HepG2 (cell line): ENCODE results near the gene VARS1. TPM values are rescaled to one million over a fixed set of nuclear protein-coding genes. Genes with fewer than 3 reads are reported as not detected.

Experiments used
- ARNT ChIP-seq: fragments of 450-650 bp; IDR thresholded peaks from 2 replicates; pipeline ENCODE4 v1.6.1; 2017
- ATF1 ChIP-seq: IDR thresholded peaks from 2 replicates; pipeline ENCODE4 v1.6.1; 2016; ENCODE audit warnings: mild to moderate bottlenecking, control low read depth
- GPN1 ChIP-seq: sonication (generic); formaldehyde crosslinking; IDR thresholded peaks from 2 replicates; pipeline ENCODE4 v1.5.1; 2020; ENCODE audit warnings: missing genetic modification reagents, borderline replicate concordance
- HDAC2 ChIP-seq: sonication (generic); formaldehyde crosslinking; IDR thresholded peaks from 2 replicates; pipeline ENCODE4 v1.4.0; 2020; ENCODE audit warnings: missing genetic modification reagents
- HIVEP1 ChIP-seq: sonication (generic); formaldehyde crosslinking; IDR thresholded peaks from 2 replicates; pipeline ENCODE4 v1.4.0; 2020; ENCODE audit warnings: mild to moderate bottlenecking, missing genetic modification reagents
- MXD4 ChIP-seq: IDR thresholded peaks from 2 replicates; pipeline ENCODE4 v1.6.1; 2016; ENCODE audit warnings: mild to moderate bottlenecking, missing biosample characterization, missing genetic modification reagents
- PHB2 ChIP-seq: fragments of 450-650 bp; IDR thresholded peaks from 2 replicates; pipeline ENCODE4 v1.6.1; 2018; ENCODE audit not compliant: partially characterized antibody
- RORA ChIP-seq: sonication (generic); formaldehyde crosslinking; IDR thresholded peaks from 2 replicates; pipeline ENCODE4 v1.5.0; 2020; ENCODE audit warnings: mild to moderate bottlenecking, missing genetic modification reagents, moderate library complexity
- TSC22D2 ChIP-seq: sonication (generic); formaldehyde crosslinking; IDR thresholded peaks from 2 replicates; pipeline ENCODE4 v1.5.1; 2020; ENCODE audit warnings: missing genetic modification reagents, mild to moderate bottlenecking, borderline replicate concordance
- ZIK1 ChIP-seq: sonication (generic); formaldehyde crosslinking; IDR thresholded peaks from 2 replicates; pipeline ENCODE4 v1.5.0; 2020; ENCODE audit warnings: mild to moderate bottlenecking, low read depth, missing genetic modification reagents, borderline replicate concordance
- ZNF282 ChIP-seq: fragments of 450-650 bp; IDR thresholded peaks from 2 replicates; pipeline ENCODE4 v1.6.1; 2018; ENCODE audit not compliant: partially characterized antibody
- ZNF382 ChIP-seq: sonication (generic); formaldehyde crosslinking; IDR thresholded peaks from 2 replicates; pipeline ENCODE4 v1.5.0; 2020; ENCODE audit warnings: missing genetic modification reagents, mild to moderate bottlenecking, borderline replicate concordance
- ZNF543 ChIP-seq: sonication (generic); formaldehyde crosslinking; IDR thresholded peaks from 2 replicates; pipeline ENCODE4 v1.4.0; 2020; ENCODE audit warnings: mild to moderate bottlenecking, missing genetic modification reagents
- ZNF629 ChIP-seq: sonication (generic); formaldehyde crosslinking; conservative IDR thresholded peaks from 2 replicates; pipeline ENCODE4 v1.5.0; 2020; ENCODE audit warnings: missing genetic modification reagents
- ZNF709 ChIP-seq: sonication (generic); formaldehyde crosslinking; IDR thresholded peaks from 2 replicates; pipeline ENCODE4 v1.5.0; 2020; ENCODE audit warnings: mild to moderate bottlenecking, missing genetic modification reagents
- ZSCAN12 ChIP-seq: sonication (generic); formaldehyde crosslinking; IDR thresholded peaks from 2 replicates; pipeline ENCODE4 v1.9.0; 2021; ENCODE audit warnings: mild to moderate bottlenecking, missing genetic modification reagents
- polyA plus RNA-seq, 8 experiments: library from polyadenylated mRNA; depleted of rRNA in 3 of 8; stranded (reverse) in 7 of 8; unstranded in 1 of 8; fragments of >200 nt; fragmentation: Illumina TruSeq in 4 of 8; extraction: Trizol in 4 of 8; gene quantifications; 2 replicates each; pipeline versions ENCODE4 v1.2.1 to v1.2.3, GENCODE V29; 2011 to 2016; ENCODE audit warnings: low read depth in 4 of 8, missing spikeins in 1 of 8, mixed read lengths in 1 of 8; ENCODE audit not compliant: insufficient read depth in 1 of 8
- total RNA-seq, 5 experiments: library from RNA; depleted of rRNA; stranded (reverse); fragments of >200 nt; fragmentation: Illumina TruSeq; extraction: Trizol; gene quantifications; 2 replicates each; pipeline ENCODE4 v1.2.3, GENCODE V29; 2016; ENCODE audit warnings: low read depth in 1 of 5
- TF ChIP-seq, protein P1 (sequence below): sonication (generic); formaldehyde crosslinking; IDR thresholded peaks from 2 replicates; pipeline ENCODE4 v1.4.0; 2020; ENCODE audit warnings: missing genetic modification reagents, mild to moderate bottlenecking, borderline replicate concordance
- TF ChIP-seq, protein P2 (sequence below): sonication (generic); formaldehyde crosslinking; IDR thresholded peaks from 2 replicates; pipeline ENCODE4 v1.4.0; 2020; ENCODE audit warnings: missing genetic modification reagents
- TF ChIP-seq, protein P3 (sequence below): sonication (generic); formaldehyde crosslinking; IDR thresholded peaks from 2 replicates; pipeline ENCODE4 v1.4.0; 2020; ENCODE audit warnings: missing genetic modification reagents
- TF ChIP-seq, protein P4 (sequence below): IDR thresholded peaks from 2 replicates; pipeline ENCODE4 v1.4.0; 2020; ENCODE audit warnings: mild to moderate bottlenecking, missing genetic modification reagents
- TF ChIP-seq, protein P5 (sequence below): sonication (generic); formaldehyde crosslinking; IDR thresholded peaks from 2 replicates; pipeline ENCODE4 v1.4.0; 2020; ENCODE audit warnings: mild to moderate bottlenecking, missing genetic modification reagents

Gene VARS1
- total and polyA plus RNA-seq, 2 of the 13 experiments (the other 11 are each of a cell fraction or from before 2014, with no cell fraction given) = 14.7 to 56.1 TPM

DNA sequence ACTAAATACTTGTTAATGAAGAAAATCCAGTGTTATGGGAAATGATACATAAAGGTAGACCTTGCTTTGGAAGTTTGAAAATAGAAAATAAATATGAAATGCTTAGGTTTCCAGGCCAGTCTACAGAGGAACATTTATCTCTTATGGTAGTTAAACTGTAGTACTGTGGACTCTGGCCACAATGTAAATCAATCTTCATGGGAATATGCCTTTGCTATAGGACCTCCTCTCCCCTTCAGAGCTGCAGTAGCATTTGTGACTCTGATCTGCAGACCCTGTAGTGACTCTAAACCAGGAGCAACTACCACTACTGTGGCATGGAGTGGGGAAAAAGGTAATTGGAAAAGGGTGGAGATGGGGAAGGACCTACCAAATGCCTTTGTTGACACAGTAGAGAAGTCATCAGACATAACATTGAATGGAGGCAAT lies 24.3 kb upstream of the VARS1 start (continued):
- TF ChIP-seq HDAC2 (CRISPR knock-in tag) (no peak), GPN1 (CRISPR knock-in tag) (no peak), ARNT (no peak), TSC22D2 (CRISPR knock-in tag) (no peak), HIVEP1 (no peak), MXD4 (CRISPR knock-in tag) (peak; percentile 17; the same call in 1 of the 2 replicates), ZNF709 (CRISPR knock-in tag) (no peak), ATF1 (no peak; the same call in 1 of the 2 replicates), ZIK1 (CRISPR knock-in tag) (no peak), ZNF282 (no peak), ZNF629 (CRISPR knock-in tag) (no peak), ZNF382 (CRISPR knock-in tag) (no peak), RORA (no peak), ZSCAN12 (CRISPR knock-in tag) (no peak), PHB2 (no peak), ZNF543 (CRISPR knock-in tag) (no peak)
- TF ChIP-seq, protein P1, sequence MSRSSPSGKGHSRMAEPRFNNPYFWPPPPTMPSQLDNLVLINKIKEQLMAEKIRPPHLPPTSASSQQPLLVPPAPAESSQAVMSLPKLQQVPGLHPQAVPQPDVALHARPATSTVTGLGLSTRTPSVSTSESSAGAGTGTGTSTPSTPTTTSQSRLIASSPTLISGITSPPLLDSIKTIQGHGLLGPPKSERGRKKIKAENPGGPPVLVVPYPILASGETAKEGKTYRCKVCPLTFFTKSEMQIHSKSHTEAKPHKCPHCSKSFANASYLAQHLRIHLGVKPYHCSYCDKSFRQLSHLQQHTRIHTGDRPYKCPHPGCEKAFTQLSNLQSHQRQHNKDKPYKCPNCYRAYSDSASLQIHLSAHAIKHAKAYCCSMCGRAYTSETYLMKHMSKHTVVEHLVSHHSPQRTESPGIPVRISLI (CRISPR knock-in tag) = peak; percentile 43; the same call in 1 of the 2 replicates
- TF ChIP-seq, protein P2, sequence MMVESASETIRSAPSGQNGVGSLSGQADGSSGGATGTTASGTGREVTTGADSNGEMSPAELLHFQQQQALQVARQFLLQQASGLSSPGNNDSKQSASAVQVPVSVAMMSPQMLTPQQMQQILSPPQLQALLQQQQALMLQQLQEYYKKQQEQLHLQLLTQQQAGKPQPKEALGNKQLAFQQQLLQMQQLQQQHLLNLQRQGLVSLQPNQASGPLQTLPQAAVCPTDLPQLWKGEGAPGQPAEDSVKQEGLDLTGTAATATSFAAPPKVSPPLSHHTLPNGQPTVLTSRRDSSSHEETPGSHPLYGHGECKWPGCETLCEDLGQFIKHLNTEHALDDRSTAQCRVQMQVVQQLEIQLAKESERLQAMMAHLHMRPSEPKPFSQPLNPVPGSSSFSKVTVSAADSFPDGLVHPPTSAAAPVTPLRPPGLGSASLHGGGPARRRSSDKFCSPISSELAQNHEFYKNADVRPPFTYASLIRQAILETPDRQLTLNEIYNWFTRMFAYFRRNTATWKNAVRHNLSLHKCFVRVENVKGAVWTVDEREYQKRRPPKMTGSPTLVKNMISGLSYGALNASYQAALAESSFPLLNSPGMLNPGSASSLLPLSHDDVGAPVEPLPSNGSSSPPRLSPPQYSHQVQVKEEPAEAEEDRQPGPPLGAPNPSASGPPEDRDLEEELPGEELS = peak; percentile 10; the same call in 1 of the 2 replicates
- TF ChIP-seq, protein P3, sequence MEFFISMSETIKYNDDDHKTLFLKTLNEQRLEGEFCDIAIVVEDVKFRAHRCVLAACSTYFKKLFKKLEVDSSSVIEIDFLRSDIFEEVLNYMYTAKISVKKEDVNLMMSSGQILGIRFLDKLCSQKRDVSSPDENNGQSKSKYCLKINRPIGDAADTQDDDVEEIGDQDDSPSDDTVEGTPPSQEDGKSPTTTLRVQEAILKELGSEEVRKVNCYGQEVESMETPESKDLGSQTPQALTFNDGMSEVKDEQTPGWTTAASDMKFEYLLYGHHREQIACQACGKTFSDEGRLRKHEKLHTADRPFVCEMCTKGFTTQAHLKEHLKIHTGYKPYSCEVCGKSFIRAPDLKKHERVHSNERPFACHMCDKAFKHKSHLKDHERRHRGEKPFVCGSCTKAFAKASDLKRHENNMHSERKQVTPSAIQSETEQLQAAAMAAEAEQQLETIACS (CRISPR knock-in tag) = 0 out of 2 replicates have a peak, but pooled peaks have one; percentile 23
- TF ChIP-seq, protein P4, sequence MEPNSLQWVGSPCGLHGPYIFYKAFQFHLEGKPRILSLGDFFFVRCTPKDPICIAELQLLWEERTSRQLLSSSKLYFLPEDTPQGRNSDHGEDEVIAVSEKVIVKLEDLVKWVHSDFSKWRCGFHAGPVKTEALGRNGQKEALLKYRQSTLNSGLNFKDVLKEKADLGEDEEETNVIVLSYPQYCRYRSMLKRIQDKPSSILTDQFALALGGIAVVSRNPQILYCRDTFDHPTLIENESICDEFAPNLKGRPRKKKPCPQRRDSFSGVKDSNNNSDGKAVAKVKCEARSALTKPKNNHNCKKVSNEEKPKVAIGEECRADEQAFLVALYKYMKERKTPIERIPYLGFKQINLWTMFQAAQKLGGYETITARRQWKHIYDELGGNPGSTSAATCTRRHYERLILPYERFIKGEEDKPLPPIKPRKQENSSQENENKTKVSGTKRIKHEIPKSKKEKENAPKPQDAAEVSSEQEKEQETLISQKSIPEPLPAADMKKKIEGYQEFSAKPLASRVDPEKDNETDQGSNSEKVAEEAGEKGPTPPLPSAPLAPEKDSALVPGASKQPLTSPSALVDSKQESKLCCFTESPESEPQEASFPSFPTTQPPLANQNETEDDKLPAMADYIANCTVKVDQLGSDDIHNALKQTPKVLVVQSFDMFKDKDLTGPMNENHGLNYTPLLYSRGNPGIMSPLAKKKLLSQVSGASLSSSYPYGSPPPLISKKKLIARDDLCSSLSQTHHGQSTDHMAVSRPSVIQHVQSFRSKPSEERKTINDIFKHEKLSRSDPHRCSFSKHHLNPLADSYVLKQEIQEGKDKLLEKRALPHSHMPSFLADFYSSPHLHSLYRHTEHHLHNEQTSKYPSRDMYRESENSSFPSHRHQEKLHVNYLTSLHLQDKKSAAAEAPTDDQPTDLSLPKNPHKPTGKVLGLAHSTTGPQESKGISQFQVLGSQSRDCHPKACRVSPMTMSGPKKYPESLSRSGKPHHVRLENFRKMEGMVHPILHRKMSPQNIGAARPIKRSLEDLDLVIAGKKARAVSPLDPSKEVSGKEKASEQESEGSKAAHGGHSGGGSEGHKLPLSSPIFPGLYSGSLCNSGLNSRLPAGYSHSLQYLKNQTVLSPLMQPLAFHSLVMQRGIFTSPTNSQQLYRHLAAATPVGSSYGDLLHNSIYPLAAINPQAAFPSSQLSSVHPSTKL (CRISPR knock-in tag) = no peak
- TF ChIP-seq, protein P5, sequence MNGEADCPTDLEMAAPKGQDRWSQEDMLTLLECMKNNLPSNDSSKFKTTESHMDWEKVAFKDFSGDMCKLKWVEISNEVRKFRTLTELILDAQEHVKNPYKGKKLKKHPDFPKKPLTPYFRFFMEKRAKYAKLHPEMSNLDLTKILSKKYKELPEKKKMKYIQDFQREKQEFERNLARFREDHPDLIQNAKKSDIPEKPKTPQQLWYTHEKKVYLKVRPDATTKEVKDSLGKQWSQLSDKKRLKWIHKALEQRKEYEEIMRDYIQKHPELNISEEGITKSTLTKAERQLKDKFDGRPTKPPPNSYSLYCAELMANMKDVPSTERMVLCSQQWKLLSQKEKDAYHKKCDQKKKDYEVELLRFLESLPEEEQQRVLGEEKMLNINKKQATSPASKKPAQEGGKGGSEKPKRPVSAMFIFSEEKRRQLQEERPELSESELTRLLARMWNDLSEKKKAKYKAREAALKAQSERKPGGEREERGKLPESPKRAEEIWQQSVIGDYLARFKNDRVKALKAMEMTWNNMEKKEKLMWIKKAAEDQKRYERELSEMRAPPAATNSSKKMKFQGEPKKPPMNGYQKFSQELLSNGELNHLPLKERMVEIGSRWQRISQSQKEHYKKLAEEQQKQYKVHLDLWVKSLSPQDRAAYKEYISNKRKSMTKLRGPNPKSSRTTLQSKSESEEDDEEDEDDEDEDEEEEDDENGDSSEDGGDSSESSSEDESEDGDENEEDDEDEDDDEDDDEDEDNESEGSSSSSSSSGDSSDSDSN (CRISPR knock-in tag) = no peak
